HG03066 (cell line): ENCODE measurements around the gene OXGR1.
A peak's percentile ranks its signal among the peaks of the same experiment; 100 is the strongest.
"Not testable (repeated sequence)": the region's sequence is repeated elsewhere in the genome, so short reads cannot be mapped to it uniquely, and the experiment has no call there.

Experiments used
- ATAC-seq: cut with Tn5 transposase; IDR thresholded peaks from one replicate; pipeline ENCODE4 v1.9.1; 2021; ENCODE audit warnings: low read depth; ENCODE audit not compliant: unreplicated experiment

The OXGR1 gene

DNA sequence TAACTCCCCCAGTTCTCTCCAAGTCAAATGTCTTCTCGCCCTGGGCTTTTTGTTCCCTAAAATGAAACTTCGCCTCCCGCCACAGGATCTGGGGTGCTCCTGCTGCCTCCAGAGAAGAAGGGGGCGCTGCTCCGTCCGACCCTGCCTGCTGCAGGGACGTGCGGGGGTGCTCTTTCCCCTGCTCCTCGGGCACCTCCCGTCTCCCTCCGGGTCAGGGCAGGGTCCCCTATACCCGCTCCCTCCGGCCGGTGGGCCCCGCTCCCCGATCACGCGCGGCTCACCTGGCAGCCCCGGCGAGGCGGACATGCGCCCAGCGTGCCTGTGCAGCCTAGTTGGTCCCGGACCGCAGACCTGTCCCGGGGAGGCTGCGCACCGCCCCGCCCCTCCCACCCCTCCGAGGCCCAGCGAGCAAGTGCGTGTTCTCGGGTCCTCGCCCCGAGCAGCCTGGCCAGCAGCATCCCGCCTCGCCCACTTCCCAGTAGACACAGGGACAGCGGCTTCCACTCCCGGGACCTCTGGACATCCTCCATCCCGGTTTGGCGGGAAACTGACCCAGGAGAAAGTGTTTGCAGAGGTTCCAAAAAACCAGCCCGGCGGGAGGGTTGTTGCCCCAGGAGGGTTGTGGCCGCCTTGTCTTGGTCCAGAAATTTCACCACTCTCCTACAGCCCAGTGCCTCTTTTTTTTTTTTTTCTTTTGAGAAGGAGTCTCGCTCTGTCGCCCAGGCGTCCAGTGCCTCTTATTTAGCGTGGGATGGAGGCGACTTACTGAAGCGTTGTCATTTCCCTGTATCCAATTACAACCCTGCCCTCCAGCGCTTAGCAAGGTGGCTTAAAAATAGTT, at the start of gene OXGR1:
Gene OXGR1 (minus strand): TSS at position 460 of the 841 bp plus-strand sequence. CDS start 6,717 bp downstream, outside the sequence.
- ATAC-seq, result no peak

- no peak for ATAC-seq
These were observed 49.0 kb upstream of the OXGR1 start for GRCh38 chr13:97043302-97043701.

DNA sequence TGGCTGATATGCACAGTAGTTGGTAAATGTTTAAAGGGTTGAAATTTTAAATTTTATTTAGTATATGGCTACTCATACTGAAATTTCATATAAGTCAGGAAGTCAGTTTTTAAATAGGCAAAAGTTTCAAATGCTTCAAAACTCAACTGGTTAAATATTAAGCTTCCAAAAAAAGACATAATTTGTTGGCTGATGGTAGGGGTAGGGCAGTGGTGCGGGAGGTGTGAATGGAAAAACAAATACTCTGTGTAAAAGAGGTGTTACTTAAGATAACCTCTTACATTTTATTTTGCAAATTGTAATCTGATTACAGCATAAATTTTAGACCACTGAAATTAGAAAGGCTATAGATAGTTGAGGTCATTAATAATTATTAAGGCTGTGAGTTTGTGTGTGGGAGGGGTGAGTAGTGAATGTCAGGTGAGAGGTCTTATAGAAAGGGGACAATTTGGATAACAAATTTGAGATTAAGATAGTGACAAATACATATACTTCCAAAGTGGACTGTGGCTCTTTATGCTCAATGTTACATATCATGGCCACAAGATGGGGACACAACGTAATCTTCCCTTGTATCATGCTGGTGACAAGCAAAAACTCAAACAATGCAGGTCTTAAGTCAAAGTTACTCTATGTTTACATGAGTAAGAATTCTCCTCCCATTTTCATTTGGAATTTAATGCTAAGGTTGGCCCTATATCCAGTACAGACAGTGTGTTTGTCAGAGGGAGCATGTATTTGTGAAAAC, 36.6 kb upstream of the OXGR1 start:
- no peak for ATAC-seq

DNA sequence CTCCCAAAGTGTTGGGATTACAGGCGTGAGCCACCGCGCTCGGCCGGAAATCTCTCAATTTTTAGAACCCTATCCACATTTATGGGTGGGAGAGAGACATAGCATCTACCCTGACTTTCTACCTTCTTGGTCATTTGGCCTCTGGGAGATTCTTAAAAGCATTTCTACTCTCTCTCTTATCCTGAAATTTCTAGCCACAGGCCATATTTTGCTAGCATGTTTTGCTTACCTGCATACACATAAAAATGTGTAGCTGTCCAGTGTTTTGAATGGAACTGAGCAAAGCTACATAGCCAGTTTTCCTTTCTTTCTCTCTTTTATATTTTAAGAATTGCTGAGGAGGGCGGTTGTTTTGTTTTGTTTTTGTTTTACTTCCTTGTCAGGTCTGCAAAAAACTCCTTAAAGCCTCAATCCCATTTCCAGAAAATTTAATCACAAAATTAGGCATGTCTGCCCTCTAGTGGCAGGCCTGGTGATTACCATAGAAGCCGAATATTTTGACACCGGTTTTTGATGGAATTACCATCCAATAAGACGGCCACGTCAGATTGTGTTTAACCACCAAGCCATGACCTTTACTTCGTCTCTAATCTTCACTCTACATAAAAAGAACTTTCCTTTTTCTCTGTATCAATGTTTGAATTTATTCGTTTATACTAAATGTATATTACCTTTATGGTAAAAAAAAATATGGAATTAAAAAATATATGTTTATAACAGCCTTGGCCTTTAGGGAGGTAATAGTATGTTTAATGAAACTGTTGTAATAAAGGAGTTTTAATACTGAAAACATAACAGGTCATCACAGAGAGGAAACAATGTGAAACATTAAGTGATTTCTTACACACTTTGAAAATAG, 34.4 kb upstream of the OXGR1 start:
- no peak for ATAC-seq

GRCh38 chr13:97027162-97027554, 32.9 kb upstream of the OXGR1 start:
- ATAC-seq, result no peak

DNA sequence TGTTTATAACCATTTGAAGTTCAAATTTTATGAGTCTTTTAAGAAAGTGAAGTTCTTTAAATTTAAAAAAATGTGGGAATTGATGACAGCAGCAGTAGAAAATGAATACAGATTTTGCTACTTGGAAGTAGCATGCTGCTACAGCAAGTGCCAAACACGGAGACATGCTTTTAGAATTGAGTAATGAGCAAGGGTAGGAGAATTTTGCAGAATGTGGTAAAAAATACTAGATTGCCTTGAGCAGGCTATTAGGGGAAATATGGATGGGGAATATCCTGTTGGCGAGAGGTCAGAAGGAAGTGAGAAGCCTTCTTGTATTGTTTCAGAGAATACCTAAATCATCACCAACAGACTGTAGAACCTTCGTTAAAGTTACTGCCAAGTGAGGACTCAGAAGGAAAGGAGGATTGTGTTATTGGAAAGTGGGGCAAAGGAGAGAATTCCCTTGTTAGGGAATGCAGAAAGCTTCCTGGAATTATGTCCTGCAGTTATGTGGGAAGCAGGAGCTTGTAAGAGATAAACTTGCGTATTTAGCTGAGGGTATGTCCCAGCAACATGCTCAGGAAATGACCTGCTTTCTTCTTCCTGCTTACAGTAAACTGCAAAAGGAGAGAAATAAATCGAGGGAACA, 32.4 kb upstream of the OXGR1 start:
- no peak for ATAC-seq

GRCh38 chr13:97023812-97024211, 29.5 kb upstream of the OXGR1 start:
- ATAC-seq, result not testable (repeated sequence)

GRCh38 chr13:97023117-97023516, 28.8 kb upstream of the OXGR1 start:
- no peak for ATAC-seq

DNA sequence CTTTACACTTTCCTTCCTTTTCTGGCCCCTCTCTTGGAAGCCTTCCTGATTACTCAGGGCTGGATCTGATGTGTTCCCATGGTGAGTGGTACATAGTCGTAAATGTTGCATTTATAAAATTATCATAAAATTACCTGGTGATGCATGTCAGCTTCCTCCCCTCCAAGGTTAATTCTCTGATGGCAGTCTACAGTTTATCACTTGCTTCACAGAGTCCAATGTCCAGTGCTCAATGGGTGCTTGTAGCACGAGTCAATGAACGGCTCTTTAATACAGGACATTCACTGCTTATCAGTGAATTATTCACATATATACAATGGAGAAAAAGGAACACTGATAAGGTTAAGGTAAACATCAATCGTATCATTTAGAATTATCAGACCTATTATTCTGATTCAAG, 27.0 kb upstream of the OXGR1 start:
- ATAC-seq, result no peak

DNA sequence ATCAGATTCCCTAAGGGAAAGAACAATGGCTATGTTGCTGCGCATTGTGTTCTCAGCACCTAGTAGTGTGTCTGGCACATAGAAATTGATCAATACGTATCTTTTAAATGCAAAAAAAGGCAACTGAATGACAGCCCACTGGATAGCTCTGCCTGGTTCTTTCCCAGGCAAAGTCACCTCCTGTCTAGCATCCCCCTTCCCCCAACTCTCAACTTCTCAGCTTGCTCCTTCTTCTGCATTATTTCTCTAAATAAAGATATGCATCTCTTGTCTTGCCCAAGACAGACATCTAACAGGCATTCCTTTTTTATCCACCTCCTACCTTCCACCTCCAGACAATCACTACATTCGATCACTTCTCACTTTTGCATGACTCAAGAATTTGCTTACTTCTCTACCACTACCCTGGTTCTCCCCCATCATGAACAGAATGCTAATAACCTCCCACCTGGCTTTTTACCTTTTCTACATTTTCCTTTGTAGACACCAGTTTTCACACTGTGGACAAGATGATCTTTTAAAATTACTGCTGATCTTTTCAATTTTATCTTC, 26.5 kb upstream of the OXGR1 start:
- no peak for ATAC-seq

- ATAC-seq, result no peak
These were observed 25.9 kb upstream of the OXGR1 start for GRCh38 chr13:97020194-97020593.

DNA sequence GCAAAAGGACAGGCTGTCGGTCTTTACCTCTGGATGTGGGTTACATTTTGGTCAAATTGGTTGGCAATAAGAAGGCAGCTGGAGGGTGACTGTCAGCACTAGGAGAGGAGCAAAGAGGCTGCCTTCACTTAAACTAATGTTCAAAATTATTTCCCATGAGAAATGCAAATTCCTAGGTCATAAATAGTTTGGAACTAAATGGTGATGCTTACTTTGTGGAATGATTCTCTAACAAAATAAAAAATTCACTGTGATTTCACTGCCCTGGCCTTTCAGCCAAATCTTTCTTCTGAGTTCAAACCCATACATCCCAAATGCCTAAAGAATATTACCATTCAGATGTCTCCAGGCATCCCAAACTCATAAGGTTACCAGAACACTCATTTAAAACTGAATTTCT, 25.0 kb upstream of the OXGR1 start:
- ATAC-seq, result no peak

DNA sequence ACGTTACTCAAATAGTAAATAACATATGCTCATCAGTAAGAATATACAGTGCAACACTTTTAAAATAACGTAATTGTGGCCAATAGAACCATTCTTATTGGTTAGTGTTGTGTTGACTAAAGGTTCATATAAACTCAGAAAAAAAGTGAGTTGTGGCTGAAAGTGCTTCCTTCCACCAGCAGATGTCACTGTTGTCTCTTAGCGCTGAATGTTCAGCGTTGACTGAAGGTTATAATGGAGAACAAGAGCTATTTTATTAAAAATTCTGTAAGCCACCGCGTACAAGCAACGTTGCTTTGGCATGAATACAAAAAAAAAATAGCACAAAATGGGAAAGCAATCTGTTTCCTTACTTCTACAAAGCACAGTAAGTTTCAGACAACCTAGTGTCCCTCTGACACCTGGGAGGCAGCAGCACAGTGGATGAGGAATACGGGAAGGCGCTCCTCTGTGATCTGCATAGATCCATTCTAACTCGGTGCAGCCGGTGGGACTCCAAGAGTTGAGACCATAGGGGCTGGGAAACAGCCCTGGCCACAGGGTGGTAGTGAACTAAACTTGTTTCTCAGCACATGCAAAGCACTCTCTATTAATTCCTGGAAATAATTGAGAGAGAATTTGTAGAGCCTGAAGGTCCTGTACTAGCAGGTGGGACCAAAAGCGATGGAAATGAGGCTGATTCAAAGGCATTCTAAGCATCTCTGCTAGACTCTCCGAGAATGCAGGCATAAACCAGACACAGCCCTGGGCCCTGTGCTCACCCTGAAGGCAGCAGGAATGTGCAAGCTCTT, 23.9 kb upstream of the OXGR1 start:
- peak; percentile 84 for ATAC-seq

GRCh38 chr13:97017322-97017721, 23.0 kb upstream of the OXGR1 start:
- no peak for ATAC-seq

DNA sequence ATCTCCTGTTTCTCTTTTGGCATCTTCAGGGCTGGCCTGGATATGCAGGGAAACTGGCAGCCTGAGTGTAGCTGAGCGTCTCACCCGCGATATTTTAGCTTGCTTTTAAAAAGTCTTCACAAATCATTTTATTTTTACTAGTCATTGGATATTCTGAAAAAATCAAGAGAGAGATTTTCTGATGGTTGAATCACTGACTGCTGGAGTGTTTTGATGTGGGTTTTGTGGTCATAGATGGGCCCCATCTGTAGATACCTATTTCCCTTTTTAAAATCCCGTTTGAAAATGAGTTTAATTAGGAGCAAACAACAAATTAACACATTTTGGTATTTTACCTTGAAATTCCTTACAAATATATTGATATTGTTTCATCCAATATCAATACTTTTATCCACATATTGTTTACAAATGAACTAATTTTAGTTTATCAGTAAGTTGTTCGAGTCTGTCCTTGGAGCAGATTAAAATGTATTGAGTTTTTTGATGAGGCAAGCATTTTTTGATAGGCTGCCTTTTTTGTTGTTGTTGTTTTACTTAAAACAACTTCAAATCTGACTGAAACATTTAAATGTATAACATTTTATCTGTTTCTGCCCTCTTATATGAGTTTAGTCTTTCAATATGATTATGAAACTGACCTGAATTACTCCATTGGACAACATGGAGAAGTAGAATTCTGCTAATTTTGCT, 21.5 kb upstream of the OXGR1 start:
- no peak for ATAC-seq

- ATAC-seq, result no peak
These were observed 18.2 kb upstream of the OXGR1 start for GRCh38 chr13:97012251-97013048.

- ATAC-seq, result no peak
These were observed 17.3 kb upstream of the OXGR1 start for GRCh38 chr13:97011446-97012131.
